Measurements from ENCODE around the gene LGALS1.

LGALS1 gene

GRCh38 chr22:37633089-37633624 lies 42.3 kb upstream of the LGALS1 start:
- TF ChIP-seq, protein P1, sequence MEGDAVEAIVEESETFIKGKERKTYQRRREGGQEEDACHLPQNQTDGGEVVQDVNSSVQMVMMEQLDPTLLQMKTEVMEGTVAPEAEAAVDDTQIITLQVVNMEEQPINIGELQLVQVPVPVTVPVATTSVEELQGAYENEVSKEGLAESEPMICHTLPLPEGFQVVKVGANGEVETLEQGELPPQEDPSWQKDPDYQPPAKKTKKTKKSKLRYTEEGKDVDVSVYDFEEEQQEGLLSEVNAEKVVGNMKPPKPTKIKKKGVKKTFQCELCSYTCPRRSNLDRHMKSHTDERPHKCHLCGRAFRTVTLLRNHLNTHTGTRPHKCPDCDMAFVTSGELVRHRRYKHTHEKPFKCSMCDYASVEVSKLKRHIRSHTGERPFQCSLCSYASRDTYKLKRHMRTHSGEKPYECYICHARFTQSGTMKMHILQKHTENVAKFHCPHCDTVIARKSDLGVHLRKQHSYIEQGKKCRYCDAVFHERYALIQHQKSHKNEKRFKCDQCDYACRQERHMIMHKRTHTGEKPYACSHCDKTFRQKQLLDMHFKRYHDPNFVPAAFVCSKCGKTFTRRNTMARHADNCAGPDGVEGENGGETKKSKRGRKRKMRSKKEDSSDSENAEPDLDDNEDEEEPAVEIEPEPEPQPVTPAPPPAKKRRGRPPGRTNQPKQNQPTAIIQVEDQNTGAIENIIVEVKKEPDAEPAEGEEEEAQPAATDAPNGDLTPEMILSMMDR (IDR thresholded peaks at IDR 0.05; ENCODE audit: low read depth, low read length, missing control alignments) = no peak
- peak; percentile 72 for DNase-seq (ENCODE audit: low read depth)
- no peak overlapping the region for H3K4me3 ChIP-seq (ENCODE audit: low read depth, low read length)

GRCh38 chr22:37633625-37634416 lies 41.6 kb upstream of the LGALS1 start:
- DNase-seq (ENCODE audit: low read depth) = peak; percentile 59
- TF ChIP-seq, protein P1 (IDR thresholded peaks at IDR 0.05; ENCODE audit: low read depth, low read length, missing control alignments) = no peak
- H3K4me3 ChIP-seq (ENCODE audit: low read depth, low read length) = peak overlapping the region; percentile 30

- no peak for DNase-seq (ENCODE audit: low read depth)
- TF ChIP-seq, protein P1 (IDR thresholded peaks at IDR 0.05; ENCODE audit: low read depth, low read length, missing control alignments) = peak; percentile 58
- peak overlapping the region; percentile 30 for H3K4me3 ChIP-seq (ENCODE audit: low read depth, low read length)
Measured at GRCh38 chr22:37634417-37634924, 41.0 kb upstream of the LGALS1 start.

DNA sequence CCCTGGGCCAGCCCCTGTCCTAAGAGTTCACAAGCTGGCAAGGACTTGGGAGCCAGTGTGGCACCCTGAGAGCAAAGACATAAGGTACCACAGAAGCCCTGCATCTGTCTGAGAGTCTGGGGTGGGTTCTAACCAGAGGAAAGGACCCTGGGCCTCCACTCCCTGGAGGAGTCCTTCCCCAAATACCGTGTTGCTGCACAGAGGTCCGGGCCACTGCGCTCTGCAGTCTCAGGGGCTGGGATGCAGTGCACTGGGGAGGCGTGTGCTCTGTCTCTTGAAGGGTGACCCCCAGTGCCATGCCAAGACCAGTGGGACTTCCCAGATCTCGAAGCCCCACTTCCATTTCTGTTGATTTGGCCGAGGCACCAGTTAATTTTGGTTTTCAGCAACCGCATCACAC lies 40.3 kb upstream of the LGALS1 start:
- DNase-seq (ENCODE audit: low read depth) = no peak
- TF ChIP-seq, protein P1 (IDR thresholded peaks at IDR 0.05; ENCODE audit: low read depth, low read length, missing control alignments) = no peak
- H3K4me3 ChIP-seq (ENCODE audit: low read depth, low read length) = no peak overlapping the region; the same call in 1 of the 2 replicates

DNA sequence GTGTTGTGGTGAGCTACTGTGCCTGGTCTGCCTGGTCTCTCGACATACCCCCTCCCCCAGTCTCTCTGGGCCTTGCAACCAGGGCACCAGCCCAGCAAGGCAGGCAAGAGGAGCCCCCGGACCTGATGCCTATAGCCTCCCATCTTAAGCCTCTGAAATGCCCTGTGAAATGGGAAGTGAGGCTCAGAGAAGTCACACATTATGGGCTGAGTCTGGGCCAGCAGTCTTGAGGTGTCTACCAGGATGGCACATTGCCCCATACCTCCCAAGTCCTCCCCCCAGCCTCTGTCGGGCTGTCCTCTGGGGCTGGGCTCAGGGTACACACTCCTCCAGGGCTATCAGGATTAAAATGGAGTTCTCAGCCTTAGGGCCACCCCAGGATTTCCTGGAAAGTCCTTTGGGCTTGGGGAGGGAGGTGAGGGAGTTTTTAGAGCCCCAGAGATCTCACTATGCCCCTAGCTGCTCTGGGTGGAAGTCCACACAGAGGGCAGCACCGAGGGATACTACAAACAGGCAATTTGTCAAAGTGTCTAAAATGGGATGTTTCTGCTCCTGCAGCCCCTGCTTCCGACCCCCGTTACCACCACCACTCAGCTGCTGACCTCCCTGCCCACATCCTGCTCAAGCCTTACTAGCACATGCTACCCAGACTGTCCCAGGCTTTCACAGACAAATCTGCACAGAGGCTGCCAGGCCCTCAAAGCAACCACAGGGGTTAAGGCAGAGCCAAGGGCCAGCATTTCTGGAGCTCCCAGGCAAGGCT lies 39.1 kb upstream of the LGALS1 start:
- TF ChIP-seq, protein P1 (IDR thresholded peaks at IDR 0.05; ENCODE audit: low read depth, low read length, missing control alignments) = peak; percentile 20
- DNase-seq (ENCODE audit: low read depth) = no peak
- H3K4me3 ChIP-seq (ENCODE audit: low read depth, low read length) = no peak overlapping the region

GRCh38 chr22:37636949-37637273 lies 38.5 kb upstream of the LGALS1 start:
- no peak for DNase-seq (ENCODE audit: low read depth)
- TF ChIP-seq, protein P1 (IDR thresholded peaks at IDR 0.05; ENCODE audit: low read depth, low read length, missing control alignments) = no peak
- H3K4me3 ChIP-seq (ENCODE audit: low read depth, low read length) = no peak overlapping the region

Measured in GM12864 (cell line).